NB4 (cell line): ENCODE results near the gene CAMK2B.

Experiments used
- DNase-seq: peaks from one replicate; pipeline ENCODE4 v3.0.0; 2010; ENCODE audit warnings: low read depth
- H3K4me3 ChIP-seq: one replicate; pipeline ENCODE4 v1.5.1; 2011; ENCODE audit warnings: mild to moderate bottlenecking, low read depth, low read length, moderate library complexity
- CTCF ChIP-seq: IDR thresholded peaks from one replicate; pipeline ENCODE4 v1.5.1; 2012; ENCODE audit warnings: low read depth, low read length
- MAX ChIP-seq: IDR thresholded peaks from 2 replicates; pipeline ENCODE4 v1.6.1; 2011; ENCODE audit warnings: low read depth, low read length
- MYC ChIP-seq: IDR thresholded peaks from 2 replicates; pipeline ENCODE4 v1.6.1; 2011; ENCODE audit warnings: low read depth, low read length
- POLR2A ChIP-seq: IDR thresholded peaks from 2 replicates; pipeline ENCODE4 v1.6.1; 2011; ENCODE audit warnings: mild to moderate bottlenecking; ENCODE audit not compliant: insufficient read length; ENCODE audit errors: extremely low read depth

CAMK2B gene

GRCh38 chr7:44242091-44242490 lies 83.3 kb downstream of the CAMK2B start:
- H3K4me3 ChIP-seq, result no peak overlapping the region
- no peak for TF ChIP-seq MYC
- TF ChIP-seq CTCF, result no peak
- no peak for TF ChIP-seq POLR2A
- TF ChIP-seq MAX, result no peak
- DNase-seq, result no peak

GRCh38 chr7:44240983-44241510 lies 84.3 kb downstream of the CAMK2B start:
- TF ChIP-seq CTCF, result peak; percentile 97
- TF ChIP-seq MYC, result no peak
- TF ChIP-seq POLR2A, result no peak
- TF ChIP-seq MAX, result no peak
- no peak overlapping the region for H3K4me3 ChIP-seq
- DNase-seq, result peak; percentile 86

- DNase-seq, result no peak
- TF ChIP-seq MAX (no peak), CTCF (no peak), POLR2A (no peak), MYC (no peak)
- H3K4me3 ChIP-seq, result no peak overlapping the region
Measured at GRCh38 chr7:44240376-44240775, 85.0 kb downstream of the CAMK2B start.

- no peak for DNase-seq
- TF ChIP-seq CTCF (no peak), POLR2A (no peak), MYC (no peak), MAX (no peak)
- H3K4me3 ChIP-seq, result no peak overlapping the region
Measured at GRCh38 chr7:44239361-44239760, 86.0 kb downstream of the CAMK2B start.

- TF ChIP-seq MAX, result no peak
- TF ChIP-seq MYC, result no peak
- no peak for TF ChIP-seq CTCF
- TF ChIP-seq POLR2A, result no peak
- DNase-seq, result no peak
Measured at GRCh38 chr7:44238116-44238695, 87.2 kb downstream of the CAMK2B start.

More at GRCh38 chr7:44238116-44238695, 87.2 kb downstream of the CAMK2B start:
- H3K4me3 ChIP-seq, result no peak overlapping the region
